ENCODE measurements around the gene NOS1AP.

DNA sequence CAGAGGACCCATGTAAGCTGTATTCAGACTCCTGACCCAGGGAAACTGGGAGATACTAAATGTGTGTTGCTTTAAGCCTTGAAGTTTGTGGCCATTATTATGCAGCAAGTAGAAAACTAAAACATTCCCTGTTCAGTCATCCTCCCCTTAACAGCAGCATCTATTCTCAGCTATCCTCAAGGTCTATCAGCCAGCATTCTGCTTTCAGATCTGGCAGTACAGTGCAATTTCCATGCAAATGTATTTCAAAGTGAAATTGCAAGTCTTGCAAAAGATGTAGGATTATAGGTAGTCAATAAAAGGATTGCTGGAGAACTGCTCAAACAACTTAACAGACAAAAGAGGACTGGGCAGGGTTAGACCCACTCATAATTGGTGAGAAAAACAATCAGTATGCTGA, 111.3 kb downstream of the NOS1AP start:
- TF ChIP-seq POLR2AphosphoS5 (IDR thresholded peaks at IDR 0.05; ENCODE audit: insufficient read depth, low read depth, low read length), result no peak
- no peak for TF ChIP-seq POLR2A (IDR thresholded peaks at IDR 0.05; ENCODE audit: low read depth, low read length)
- TF ChIP-seq, protein P1, sequence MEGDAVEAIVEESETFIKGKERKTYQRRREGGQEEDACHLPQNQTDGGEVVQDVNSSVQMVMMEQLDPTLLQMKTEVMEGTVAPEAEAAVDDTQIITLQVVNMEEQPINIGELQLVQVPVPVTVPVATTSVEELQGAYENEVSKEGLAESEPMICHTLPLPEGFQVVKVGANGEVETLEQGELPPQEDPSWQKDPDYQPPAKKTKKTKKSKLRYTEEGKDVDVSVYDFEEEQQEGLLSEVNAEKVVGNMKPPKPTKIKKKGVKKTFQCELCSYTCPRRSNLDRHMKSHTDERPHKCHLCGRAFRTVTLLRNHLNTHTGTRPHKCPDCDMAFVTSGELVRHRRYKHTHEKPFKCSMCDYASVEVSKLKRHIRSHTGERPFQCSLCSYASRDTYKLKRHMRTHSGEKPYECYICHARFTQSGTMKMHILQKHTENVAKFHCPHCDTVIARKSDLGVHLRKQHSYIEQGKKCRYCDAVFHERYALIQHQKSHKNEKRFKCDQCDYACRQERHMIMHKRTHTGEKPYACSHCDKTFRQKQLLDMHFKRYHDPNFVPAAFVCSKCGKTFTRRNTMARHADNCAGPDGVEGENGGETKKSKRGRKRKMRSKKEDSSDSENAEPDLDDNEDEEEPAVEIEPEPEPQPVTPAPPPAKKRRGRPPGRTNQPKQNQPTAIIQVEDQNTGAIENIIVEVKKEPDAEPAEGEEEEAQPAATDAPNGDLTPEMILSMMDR (IDR thresholded peaks at IDR 0.05; ENCODE audit: extremely low read depth in 1 of 2, insufficient read depth in 1 of 2, low read depth in 1 of 2, low read length in 2 of 2), result no peak
- no peak for TF ChIP-seq EZH2 (IDR thresholded peaks at IDR 0.05; ENCODE audit: borderline replicate concordance, low read depth, low read length, severe bottlenecking)
- no peak for TF ChIP-seq JUN (IDR thresholded peaks at IDR 0.05; ENCODE audit: borderline replicate concordance, insufficient read depth, insufficient read length, low read depth)
- TF ChIP-seq MYC (IDR thresholded peaks at IDR 0.05; ENCODE audit: low read depth, low read length), result no peak
- no peak for TF ChIP-seq FOS (IDR thresholded peaks at IDR 0.05; ENCODE audit: borderline replicate concordance, insufficient read depth, low read length)
- TF ChIP-seq, protein P2, sequence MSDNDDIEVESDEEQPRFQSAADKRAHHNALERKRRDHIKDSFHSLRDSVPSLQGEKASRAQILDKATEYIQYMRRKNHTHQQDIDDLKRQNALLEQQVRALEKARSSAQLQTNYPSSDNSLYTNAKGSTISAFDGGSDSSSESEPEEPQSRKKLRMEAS (IDR thresholded peaks at IDR 0.05; ENCODE audit: insufficient read depth, insufficient read length), result no peak
